ACC112 (cell line): ENCODE measurements around the gene UGT2B17.
"Not testable (repeated sequence)": the region's sequence is repeated elsewhere in the genome, so short reads cannot be mapped to it uniquely, and the experiment has no call there.

ENCODE experiments used
- H2AFZ ChIP-seq: fragments of 200-600 bp; sonication (generic); one replicate; pipeline ENCODE4 v1.6.0; 2017; ENCODE audit warnings: antibody characterized with exemption, low read length; ENCODE audit not compliant: unreplicated experiment
- H3K27ac ChIP-seq: fragments of 200-600 bp; sonication (generic); 2 replicates; pipeline ENCODE4 v1.5.1; 2014; ENCODE audit warnings: low read depth, mild to moderate bottlenecking, antibody characterized with exemption, low read length, moderate library complexity
- H3K27me3 ChIP-seq: fragments of 200-600 bp; sonication (generic); 2 replicates; pipeline ENCODE4 v1.6.1; 2014; ENCODE audit warnings: mild to moderate bottlenecking, antibody characterized with exemption, low read length, moderate library complexity, mixed read lengths; ENCODE audit not compliant: insufficient read depth
- H3K36me3 ChIP-seq: fragments of 200-600 bp; sonication (generic); 2 replicates; pipeline ENCODE4 v1.6.1; 2016; ENCODE audit warnings: mild to moderate bottlenecking, antibody characterized with exemption, low read length, moderate library complexity, mixed read lengths; ENCODE audit not compliant: insufficient read depth
- H3K4me1 ChIP-seq: fragments of 200-600 bp; sonication (generic); one replicate; pipeline ENCODE4 v1.6.1; 2016; ENCODE audit warnings: low read length, mixed read lengths; ENCODE audit not compliant: insufficient read depth, unreplicated experiment, control insufficient read depth
- H3K4me3 ChIP-seq: fragments of 200-600 bp; sonication (generic); 2 replicates; pipeline ENCODE4 v1.5.1; 2014; ENCODE audit warnings: mild to moderate bottlenecking, low read depth, low read length
- H3K79me2 ChIP-seq: fragments of 200-600 bp; sonication (generic); one replicate; pipeline ENCODE4 v1.6.0; 2016; ENCODE audit warnings: low read length; ENCODE audit not compliant: control insufficient read depth, unreplicated experiment, insufficient read depth

Gene UGT2B17

DNA sequence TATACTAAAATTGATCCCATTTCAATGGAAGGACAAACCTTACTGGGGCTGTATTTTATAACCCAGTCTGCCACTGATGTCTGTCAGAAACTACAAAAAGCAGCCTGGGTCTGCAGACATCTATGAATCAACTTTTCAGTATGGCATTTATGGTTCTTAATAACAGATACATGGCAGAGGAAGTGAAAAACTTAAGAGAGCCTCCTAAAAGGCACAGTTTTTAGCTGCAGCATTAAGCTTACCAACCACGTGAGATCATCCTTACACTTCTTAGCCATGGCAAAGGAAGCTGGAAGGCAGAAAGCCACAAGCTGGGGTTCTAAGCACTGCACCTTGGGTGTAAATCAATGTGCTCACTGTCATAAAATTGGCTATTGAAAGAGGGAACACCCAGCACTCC is 16.6 kb upstream of the UGT2B17 start:
- no peaks in the 10 kb centered on the region for H3K27me3 ChIP-seq
- H3K27ac ChIP-seq = no peak overlapping the region
- no peak overlapping the region for H2AFZ ChIP-seq
- no peak overlapping the region for H3K4me3 ChIP-seq
- no peaks in the 10 kb centered on the region for H3K4me1 ChIP-seq
- no peaks in the 10 kb centered on the region for H3K36me3 ChIP-seq
- H3K79me2 ChIP-seq = no peaks in the 10 kb centered on the region

DNA sequence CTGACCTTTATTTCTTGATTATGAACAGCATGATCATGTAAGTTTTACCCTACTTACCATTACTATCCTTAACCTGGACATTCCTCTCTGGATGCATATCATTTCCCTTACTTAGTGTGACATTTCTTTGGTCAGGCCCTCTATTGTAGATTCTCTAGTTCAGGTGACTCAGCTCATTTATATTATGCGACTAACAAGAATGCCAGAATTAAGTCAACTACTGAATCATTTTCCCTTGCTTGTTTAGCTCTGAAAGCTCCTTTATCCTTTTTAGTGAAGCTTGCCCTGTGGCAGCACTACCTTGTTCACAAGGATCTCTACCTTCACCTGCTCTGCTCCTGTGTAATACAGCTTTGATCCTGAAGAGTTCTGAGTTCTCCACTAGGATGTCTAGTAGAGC is 15.1 kb upstream of the UGT2B17 start:
- Histone ChIP-seq H3K36me3 (no peaks in the 10 kb centered on the region), H3K4me3 (no peak overlapping the region), H2AFZ (no peak overlapping the region), H3K79me2 (no peaks in the 10 kb centered on the region), H3K27ac (no peak overlapping the region), H3K27me3 (no peaks in the 10 kb centered on the region), H3K4me1 (no peaks in the 10 kb centered on the region)

DNA sequence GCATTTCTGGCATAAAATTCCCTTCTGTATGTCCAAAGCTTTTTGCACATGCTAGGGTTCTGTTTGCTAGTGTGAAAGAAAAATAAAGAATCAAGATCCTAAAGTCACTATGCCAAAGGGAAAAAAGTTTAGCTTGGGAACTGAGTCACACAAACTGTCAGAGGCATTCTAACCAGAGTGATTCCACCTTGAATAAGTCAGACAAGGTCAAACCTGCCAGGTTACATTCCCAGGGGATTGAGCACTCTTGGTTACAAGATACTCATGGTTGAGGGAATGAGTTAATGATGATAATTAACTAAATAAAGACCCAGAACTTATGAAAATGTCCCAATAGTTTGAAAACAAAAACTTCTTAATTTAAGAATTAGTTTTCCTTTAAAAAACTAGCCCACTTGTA is 13.7 kb upstream of the UGT2B17 start:
- Histone ChIP-seq H3K27ac (no peak overlapping the region), H3K27me3 (no peaks in the 10 kb centered on the region), H3K4me3 (no peak overlapping the region), H3K36me3 (no peaks in the 10 kb centered on the region), H3K4me1 (no peaks in the 10 kb centered on the region), H2AFZ (no peak overlapping the region), H3K79me2 (no peaks in the 10 kb centered on the region)

DNA sequence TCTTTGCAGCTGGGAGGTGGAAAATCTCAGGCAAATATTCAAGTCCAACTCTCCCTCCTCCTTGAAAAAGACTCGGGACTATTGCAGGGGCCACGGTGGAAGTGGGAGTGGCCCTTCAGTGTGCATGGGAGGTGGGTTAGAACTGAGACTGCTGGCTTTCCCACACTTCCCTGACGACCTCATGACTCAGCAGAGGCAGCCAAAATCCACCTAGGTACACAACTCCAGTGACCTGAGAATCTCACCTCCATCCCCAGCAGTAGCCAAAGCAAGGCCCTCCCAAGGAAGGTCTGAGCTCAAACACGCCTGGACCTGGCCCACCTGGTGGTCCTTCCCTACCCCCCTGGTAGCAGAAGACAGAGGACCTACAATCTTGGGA is 6.2 kb upstream of the UGT2B17 start:
- no peak overlapping the region for H3K4me3 ChIP-seq
- no peaks in the 10 kb centered on the region for H3K36me3 ChIP-seq
- no peak overlapping the region for H3K27ac ChIP-seq
- H3K4me1 ChIP-seq = no peaks in the 10 kb centered on the region
- H3K79me2 ChIP-seq = no peaks in the 10 kb centered on the region
- H3K27me3 ChIP-seq = no peaks in the 10 kb centered on the region
- no peak overlapping the region for H2AFZ ChIP-seq

DNA sequence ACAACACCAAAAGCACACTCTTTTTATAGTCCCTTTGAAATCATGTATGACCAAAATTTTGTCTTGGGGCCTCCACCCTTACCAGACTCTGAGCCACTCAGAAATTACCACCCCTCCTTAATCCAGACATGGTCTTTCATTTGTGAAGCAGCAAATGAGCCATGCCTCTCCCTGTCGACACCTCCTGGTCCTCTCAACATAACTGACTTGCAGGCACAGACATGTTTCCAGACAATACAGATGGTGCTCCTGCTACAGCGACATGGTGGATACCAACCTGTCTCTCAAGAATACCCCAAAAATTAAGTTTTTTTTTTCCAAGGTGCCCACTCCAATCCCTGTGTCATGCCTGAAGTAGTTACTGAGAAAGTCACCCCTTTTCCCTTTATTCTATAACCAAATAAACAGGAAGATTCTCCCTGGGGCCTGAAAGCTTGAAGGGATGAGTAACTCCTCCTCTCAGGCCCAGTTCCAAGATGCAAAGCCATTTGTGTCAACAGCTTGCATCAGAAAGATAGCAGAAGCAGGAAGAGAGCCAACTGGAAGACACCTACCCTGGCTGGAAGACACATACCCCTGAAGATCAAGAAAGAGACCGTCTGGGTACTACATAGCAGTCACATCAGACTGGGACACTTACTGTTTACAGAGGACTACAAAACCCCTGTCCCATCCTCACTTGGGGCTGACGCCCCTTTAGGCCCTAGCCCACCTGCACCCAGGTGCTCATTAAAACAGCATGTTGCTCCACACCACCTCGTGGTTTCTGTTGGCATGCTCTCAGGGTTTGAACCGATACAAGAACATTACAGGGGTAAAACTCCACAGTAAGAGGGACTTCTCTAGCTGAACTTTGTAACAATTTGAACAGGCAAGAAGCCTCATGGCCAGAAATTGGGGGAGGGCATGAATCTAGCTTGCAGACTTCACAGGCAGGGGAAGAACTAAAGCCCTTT is 5.5 kb upstream of the UGT2B17 start:
- Histone ChIP-seq H3K79me2 (no peaks in the 10 kb centered on the region), H3K27me3 (no peaks in the 10 kb centered on the region), H3K4me3 (no peak overlapping the region)

DNA sequence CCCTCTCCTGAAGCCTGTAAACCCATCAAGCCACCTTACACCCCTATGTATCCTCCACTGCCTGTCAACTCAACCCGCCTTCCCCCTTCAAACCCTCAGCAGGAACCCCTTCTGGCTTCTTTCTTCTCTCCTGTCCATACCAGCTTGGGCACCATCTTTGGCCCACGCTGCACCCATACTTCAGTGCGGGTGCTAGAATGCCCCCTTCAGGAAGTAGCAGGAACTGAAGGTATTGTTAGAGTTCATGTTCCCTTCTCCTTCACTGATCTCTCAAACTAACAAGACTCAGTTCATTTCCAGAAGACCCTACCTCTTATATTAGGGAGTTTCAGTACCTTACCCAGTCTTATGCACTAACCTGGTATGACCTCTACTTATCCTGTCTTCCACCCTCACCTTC is 1.5 kb upstream of the UGT2B17 start:
- Histone ChIP-seq H3K4me3 (no peak overlapping the region), H3K79me2 (no peaks in the 10 kb centered on the region), H3K27ac (no peak overlapping the region), H3K27me3 (no peaks in the 10 kb centered on the region), H2AFZ (no peak overlapping the region), H3K4me1 (no peaks in the 10 kb centered on the region), H3K36me3 (no peaks in the 10 kb centered on the region)

More for the DNA sequence above, 5.5 kb upstream of the UGT2B17 start:
- Histone ChIP-seq H3K27ac (no peak overlapping the region), H3K36me3 (no peaks in the 10 kb centered on the region), H3K4me1 (no peaks in the 10 kb centered on the region), H2AFZ (no peak overlapping the region)

DNA sequence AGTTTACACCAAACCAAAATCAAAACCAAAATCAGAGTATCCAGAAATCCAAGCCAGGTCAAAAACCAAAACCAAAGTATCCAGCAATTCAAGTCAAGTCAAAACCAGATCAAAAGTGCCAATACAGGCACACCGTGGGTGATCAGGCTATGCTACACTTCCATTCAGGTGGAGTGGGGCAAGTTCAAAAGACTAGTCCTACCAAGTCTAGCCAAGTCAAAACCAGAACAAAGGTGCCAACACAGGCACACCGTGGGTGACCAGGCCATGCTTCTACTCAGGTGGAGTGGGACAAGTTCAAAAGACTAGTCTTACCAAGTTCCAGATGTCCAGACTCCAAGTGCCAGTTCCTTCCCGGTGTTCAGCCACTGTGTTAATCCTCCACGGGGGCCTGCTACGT is 486 bp downstream of the UGT2B17 start:
- H3K27ac ChIP-seq, H3K27me3 ChIP-seq, H3K4me1 ChIP-seq, H2AFZ ChIP-seq, H3K36me3 ChIP-seq, H3K79me2 ChIP-seq, H3K4me3 ChIP-seq: not testable (repeated sequence)

DNA sequence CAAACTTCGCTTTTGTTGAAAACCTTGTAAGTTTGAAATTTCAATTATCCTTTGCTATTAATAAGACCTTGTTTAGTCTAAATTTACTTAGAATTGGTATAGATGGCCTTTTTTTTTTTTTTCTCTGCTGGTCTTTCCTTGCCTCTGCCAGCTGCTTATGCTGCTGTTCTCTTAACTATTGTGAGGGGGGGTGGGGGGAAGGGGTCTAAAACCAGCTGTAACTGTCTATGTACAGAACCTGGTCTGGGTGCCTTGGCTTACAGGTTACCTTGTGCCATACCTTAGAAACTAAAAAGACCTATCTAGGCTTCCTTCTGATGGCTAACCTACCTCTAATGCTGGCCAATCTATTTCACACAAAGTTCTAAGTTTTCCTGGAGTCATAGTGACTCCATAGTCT is 1.0 kb downstream of the UGT2B17 start:
- Histone ChIP-seq H2AFZ (no peak overlapping the region), H3K4me3 (no peak overlapping the region), H3K27ac (no peak overlapping the region), H3K36me3 (no peaks in the 10 kb centered on the region), H3K4me1 (no peaks in the 10 kb centered on the region), H3K27me3 (no peaks in the 10 kb centered on the region), H3K79me2 (no peaks in the 10 kb centered on the region)

DNA sequence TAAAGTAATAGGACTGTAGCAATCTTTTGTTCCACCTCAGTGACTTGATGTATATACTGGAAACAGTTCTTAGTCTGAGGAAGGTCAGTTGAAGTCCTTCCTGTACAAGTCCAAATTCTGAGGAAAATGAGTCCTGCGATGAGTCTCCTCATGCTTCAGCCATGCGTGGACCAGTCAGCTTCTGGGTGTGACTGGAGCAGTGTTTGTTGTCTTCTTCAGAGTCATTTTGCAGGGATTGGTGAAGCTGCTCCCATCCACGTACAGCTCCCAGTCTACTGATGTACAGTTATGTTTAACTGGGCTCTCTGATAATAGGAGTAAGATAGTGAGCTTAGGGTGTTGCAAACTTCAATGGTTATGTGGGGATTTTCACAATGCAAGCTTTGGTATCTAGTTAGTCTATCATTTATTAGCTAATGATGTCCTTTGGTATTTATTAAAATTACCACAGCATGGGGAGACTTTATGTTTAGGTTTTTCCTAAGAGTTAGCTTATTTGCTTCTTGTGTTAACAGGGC is 3.4 kb downstream of the UGT2B17 start:
- Histone ChIP-seq H3K4me3 (no peak overlapping the region), H3K27ac (no peak overlapping the region), H3K36me3 (no peaks in the 10 kb centered on the region), H3K79me2 (no peaks in the 10 kb centered on the region), H3K4me1 (no peaks in the 10 kb centered on the region), H2AFZ (no peak overlapping the region), H3K27me3 (no peaks in the 10 kb centered on the region)

DNA sequence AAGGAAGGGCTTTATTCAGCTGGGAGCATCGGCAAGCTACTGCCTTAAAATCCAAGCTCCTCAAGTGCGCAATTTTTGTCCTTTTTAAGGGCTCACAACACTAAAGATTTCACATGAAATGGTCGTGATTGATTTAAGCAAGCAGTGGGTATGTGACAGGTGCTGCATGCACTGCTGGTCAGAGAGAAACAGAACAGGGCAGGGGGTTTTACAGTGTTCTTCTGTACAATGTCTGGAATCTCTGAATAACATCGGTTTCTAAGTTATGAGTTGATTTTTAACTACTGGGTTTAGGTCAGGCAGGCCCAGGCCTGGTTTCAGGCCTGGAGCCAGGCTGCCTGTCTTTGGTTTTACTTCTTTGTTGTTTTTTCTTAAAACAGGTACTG is 6.0 kb downstream of the UGT2B17 start:
- Histone ChIP-seq H3K4me3 (no peak overlapping the region), H3K27me3 (no peaks in the 10 kb centered on the region), H3K79me2 (no peaks in the 10 kb centered on the region), H3K4me1 (no peaks in the 10 kb centered on the region), H3K27ac (no peak overlapping the region), H2AFZ (no peak overlapping the region), H3K36me3 (no peaks in the 10 kb centered on the region)

DNA sequence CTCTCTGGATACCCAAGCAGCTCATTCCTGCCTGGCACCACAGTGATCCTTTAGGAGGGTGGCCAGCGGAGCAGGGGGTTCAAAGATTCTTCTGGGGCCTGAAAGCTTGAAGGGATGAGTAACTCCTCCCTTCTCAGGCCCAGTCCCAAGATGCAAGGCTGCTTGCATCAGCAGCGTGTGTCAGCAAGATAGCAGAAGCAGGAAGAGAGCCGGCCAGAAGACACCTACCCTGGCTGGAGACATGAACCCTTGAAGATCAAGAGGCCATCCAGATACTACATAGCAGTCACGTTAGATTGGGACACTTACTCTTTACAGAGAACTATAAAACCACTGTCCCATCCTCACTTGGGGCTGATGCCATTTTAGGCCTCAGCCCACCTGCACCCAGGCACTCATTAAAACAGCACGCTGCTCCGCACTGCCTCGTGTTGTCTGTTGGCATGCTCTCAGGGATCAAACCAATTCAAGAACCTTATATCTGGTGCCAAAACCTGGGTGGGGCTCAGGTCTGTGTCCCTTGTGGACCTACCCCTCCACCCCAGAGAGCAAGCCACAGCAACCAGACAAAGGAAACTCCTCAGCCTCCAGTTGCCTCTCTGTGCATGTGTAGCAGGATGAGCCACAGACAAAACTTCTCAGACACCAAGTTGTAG is 6.5 kb downstream of the UGT2B17 start:
- H3K79me2 ChIP-seq = no peaks in the 10 kb centered on the region
- no peak overlapping the region for H3K4me3 ChIP-seq
- H3K4me1 ChIP-seq = no peaks in the 10 kb centered on the region
- no peaks in the 10 kb centered on the region for H3K36me3 ChIP-seq
- H3K27ac ChIP-seq = no peak overlapping the region
- H2AFZ ChIP-seq = no peak overlapping the region
- no peaks in the 10 kb centered on the region for H3K27me3 ChIP-seq
